ENCODE measurements around the gene ADAMTS2. TPM values are rescaled to one million over a fixed set of nuclear protein-coding genes. Genes with fewer than 3 reads are reported as not detected.

Gene ADAMTS2
- total RNA-seq, 1 experiment from 2014 or later, result 0.60 TPM

DNA sequence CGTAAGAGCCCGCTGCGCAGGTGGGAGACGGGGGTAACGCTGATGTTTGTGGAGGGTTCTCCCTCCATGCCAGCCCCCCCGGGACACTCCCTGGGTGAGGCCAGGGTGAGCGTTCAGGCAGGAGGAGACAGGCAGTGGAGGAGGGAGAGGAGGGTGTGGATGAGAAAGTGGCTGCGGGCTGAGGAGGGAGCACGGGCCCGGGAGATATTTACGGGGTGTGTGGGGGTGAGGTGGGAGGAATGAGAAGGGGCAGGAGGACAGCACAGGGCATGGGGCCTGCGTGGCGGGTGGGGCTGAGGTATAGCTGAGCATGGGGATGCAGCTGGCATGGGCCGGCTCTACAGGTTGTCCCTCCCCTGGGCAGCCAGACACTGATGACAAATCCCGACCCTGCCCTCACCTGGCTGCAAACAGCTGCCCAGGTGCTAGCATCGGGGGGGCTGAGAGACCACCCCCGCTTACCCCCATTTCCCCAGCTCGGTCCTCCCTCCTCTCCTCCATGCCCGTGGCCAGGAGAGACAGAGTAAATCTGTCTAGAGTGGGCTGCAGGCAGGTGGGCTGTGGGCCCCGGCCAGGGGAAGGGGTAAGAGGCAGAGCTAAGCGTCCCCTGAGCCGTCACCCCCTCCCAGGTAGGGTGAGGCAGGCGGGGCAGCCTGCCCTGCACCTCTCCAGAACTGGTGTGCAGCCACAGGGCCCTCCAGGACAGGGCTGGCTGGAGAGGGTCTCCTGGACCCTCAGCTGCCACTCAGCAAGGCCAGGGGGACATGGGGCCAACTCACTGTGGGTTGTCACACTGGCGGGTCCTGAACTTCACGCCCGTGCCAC, 205.9 kb downstream of the ADAMTS2 start:
- DNase-seq (ENCODE audit: low read depth), result no peak

GRCh38 chr5:179138568-179138925, 206.7 kb downstream of the ADAMTS2 start:
- DNase-seq (ENCODE audit: low read depth), result no peak

GRCh38 chr5:179137643-179138567, 207.4 kb downstream of the ADAMTS2 start:
- DNase-seq (ENCODE audit: low read depth), result no peak

GRCh38 chr5:179137016-179137642, 208.1 kb downstream of the ADAMTS2 start:
- no peak for DNase-seq (ENCODE audit: low read depth)

DNA sequence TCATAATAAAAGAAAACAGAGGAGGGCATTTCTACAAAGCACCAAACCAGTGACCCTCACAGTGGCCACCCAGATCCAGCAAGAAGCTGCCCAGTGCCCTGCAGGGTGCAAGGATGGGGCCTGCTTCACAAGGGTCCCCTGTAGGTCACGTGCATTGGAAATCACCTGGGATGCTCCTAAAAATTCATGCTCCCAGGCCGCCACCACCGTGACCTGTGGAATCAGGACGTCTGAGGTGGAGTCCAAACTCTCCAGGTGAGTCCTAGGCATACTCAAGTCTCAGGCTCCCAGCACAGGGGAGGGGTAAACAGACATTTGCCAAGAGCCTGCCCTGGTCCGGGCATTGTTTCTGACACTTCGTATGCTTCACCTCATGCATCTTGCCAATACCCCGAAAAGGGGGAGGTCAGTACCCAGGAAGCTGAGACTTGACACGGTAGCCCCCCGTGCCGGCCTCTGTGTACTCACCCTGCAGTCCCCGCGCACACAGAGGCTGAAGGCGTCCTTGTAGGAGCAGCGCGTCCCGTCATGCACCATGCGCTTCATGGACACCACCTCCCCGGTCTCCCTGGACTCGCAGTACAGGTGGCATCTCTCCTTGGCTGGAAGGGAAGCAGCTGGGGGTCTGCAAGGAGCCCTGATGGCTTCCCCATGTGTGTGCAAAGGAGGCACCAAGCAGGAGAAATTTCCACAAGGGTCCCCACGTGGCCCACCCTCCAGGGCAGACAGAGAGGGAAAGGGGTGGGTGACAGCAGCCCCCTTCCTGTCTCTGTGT, 209.6 kb downstream of the ADAMTS2 start:
- no peak for DNase-seq (ENCODE audit: low read depth)

DNA sequence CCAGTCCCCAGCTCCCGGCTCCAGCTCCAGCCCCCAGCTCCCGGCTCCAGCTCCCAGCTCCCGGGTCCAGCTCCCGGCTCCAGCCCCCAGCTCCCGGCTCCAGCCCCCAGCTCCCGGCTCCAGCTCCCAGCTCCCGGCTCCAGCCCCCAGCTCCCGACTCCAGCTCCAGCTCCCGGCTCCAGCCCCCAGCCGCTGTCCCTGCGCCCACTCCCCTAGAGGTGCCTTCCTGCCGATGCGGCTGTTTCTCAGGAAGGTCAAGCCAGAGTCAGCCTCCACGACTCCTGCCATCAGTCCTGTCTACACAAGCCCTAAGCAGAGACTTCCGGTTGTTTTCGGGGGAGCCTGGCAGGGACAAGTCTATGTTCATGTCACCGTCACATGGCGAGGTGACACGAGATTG, 210.3 kb downstream of the ADAMTS2 start:
- DNase-seq (ENCODE audit: low read depth), result no peak

GRCh38 chr5:179134511-179134910, 210.8 kb downstream of the ADAMTS2 start:
- no peak for DNase-seq (ENCODE audit: low read depth)

- DNase-seq (ENCODE audit: low read depth), result no peak
Measured at GRCh38 chr5:179132586-179133355, 212.5 kb downstream of the ADAMTS2 start.

- DNase-seq (ENCODE audit: low read depth), result no peak
Measured at GRCh38 chr5:179131886-179132585, 213.2 kb downstream of the ADAMTS2 start.

DNA sequence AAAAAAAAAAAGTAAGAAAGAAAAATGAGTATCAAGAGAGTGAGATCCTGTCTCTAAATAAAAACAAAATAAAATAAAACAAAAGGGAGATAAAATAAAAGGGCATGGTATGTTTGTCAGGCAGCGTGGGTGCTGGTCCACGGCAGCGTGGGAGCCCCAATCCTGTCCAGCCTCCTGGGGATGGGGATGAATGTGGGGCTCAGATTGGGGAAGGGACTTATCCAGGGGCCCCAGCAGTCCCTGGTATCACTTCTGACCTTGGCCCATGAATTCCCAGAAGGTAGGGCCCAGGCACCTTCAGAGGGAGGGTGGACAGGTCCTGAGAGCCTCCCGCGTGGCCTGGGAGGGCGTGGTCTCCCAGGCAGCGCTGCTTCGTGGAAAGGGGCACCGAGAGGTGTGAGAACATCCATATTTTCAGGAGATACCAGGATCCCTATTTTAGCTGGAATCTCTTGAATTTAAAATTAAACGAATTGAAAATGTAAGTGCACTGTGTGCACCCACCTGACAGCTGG, 213.9 kb downstream of the ADAMTS2 start:
- no peak for DNase-seq (ENCODE audit: low read depth)

DNA sequence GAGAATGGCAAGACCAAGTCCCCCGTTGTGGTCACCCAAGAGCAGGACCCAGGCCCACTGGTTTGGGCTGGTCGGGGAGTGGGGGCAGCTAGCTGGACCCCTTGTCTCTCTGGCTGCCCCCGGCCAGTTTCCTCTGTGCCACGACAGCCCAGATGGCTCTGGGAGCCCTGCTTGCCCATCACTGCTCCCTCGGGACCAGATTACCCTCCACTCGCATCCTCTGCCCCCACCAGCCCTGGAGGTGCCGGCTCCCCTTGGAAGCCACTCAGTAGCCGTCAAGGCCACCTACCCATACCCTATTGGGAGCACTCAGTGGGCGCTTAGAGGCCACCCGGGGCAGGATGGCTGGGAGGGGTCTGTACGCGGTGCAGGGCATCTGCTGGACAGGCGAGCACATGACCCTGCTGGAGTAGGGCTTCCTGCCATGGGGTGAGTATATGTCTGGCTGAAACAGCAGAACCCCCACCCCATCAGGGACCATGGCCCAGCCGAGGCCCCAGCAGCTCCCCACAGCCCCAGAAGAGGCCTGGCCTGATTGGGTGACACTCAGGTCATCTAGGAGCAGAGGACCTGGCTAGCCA, 215.1 kb downstream of the ADAMTS2 start:
- DNase-seq (ENCODE audit: low read depth), result no peak

DNA sequence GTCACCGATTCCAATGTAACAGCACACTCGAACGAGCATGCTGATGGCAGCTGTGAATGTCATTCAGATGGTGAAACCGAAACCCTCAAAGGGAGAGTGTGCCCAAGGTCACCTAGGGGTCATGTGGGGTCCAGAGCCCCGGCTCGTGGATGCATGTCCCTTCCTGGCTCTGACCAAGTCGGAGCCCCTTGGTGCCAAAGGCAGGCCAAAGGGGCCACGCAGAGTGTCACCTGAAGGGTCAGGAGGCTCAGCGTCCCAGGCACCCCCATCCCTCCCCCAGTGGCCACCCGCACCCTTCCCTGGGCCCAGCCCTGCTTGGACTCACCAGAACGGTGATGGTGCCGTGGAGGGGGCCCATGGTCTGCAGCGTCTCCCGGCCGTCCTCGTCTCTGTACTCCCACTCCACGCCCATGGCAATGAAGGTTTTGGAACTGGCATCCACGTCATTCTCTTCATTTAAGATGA, 215.6 kb downstream of the ADAMTS2 start:
- DNase-seq (ENCODE audit: low read depth), result no peak

GRCh38 chr5:179128976-179129375, 216.3 kb downstream of the ADAMTS2 start:
- no peak for DNase-seq (ENCODE audit: low read depth)

DNA sequence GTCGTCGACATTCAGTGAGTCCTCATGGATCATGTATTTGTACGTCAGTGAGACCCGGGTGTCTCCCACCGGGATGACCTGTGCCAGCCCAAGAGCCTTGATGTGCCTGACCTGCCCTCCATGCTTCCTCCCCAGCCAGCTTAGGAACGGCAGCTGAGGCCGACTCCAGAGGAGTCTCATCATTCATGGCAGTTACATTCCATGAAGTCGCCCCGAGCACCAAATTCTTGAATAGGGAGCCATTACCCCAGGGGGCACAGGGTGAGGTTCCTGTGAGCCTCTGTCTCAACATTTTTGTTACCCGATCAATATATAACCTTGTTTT, 217.3 kb downstream of the ADAMTS2 start:
- DNase-seq (ENCODE audit: low read depth), result no peak

- no peak for DNase-seq (ENCODE audit: low read depth)
Measured at GRCh38 chr5:179127136-179128040, 217.9 kb downstream of the ADAMTS2 start.

DNA sequence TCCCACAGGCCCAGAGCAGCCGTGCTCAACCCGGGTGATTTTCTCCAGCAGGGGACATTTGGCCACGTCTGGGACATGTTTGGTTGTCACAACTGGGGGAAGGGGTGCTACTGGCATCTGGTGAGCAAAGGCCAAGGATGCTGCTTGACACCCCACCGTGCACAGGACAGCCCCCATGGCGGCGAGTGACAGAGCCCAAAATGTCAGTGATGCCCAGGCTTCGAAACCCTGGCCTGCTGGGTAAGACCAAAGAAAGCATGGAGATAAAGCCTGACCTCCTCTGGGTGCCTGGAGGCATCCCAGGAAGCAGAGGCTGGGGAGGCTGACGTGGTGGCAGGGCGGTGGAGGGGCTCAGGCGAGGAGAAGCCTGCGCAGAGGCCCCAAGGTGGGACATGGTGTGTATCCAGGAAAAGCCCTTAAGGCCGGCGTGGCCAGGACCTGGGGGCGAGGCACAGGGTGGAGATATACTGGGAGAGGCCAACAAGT, 218.7 kb downstream of the ADAMTS2 start:
- no peak for DNase-seq (ENCODE audit: low read depth)

DNA sequence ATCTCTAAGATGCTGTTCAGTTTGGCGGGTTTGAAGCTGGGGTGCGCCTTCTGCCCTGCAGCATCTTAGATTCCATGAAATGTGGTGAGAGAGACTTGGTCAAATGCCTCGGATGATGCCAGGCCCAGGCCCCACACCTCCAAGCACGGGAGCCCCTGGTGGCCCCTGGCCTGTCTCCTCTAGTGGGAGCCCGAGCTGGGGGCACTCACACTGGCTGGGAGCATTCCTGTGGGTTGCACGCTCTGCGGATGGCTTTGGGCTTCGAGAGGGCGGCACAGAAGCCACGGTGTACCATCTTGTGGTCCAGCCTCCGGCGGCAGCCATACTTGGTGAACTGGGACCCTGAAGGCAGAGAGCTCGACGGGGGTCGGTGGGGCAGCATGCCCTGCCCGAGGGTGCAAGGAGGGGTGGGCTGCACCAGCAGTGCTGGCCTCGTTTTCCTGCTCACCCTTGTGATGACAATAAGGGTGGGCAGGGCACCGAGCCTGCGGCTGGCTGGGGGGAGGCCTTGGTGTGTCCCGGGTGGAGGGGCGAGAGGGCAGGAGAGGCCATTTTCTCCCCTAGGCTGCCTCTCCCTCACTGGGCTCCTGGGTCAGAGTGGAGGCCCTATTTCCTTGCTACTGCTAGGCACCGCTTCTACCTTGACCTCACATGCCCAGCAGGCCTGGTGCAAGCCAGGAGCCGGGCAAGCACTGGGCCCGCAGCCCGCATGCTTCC, 219.3 kb downstream of the ADAMTS2 start:
- DNase-seq (ENCODE audit: low read depth), result no peak

Data from RPMI7951 (cell line).